Epithelial cell of alveolus of lung (primary cell): ENCODE results near the gene EMID1. TPM values are rescaled to one million over a fixed set of nuclear protein-coding genes. Genes with fewer than 3 reads are reported as not detected.

Source experiments
- total RNA-seq: library from RNA; depleted of rRNA; stranded (reverse); fragments of >200 nt; gene quantifications from 2 replicates; pipeline ENCODE4 v1.2.1, GENCODE V29; 2015

EMID1 gene
- total RNA-seq, result 1.1 and 1.3 TPM in 2 replicates

DNA sequence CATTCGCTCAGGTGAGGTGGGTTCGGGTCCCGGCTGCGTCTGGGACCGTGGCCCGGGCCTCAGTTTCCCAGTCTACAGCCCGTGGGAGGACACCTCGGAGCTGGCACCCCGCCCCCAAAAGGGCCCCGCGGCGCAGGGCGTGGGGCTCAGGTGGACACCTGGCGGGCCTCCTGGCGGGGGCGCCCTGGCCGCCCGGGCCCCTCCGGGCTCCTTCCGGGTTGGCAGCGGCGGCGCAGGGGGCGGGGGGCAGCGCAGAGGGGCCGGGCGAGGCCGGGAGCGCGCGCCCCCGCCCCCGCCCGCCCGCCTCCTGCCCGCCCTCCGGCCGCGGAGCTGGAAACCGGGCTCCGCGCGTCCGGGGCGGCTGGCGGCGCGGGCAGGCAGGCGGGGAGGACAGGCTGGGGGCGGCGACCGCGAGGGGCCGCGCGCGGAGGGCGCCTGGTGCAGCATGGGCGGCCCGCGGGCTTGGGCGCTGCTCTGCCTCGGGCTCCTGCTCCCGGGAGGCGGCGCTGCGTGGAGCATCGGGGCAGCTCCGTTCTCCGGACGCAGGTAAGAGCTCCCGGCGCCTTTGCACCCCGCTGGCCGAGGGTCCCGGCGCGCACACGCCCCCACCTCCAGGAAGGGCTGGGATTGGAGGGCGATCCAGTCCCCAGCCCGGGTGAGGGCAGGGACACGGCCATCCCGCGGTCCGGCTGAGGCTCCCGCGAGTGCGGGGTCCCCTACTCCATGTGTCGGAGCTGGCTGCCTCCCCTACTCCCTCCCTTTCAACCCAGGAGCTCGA lies at the start of gene EMID1:
Gene EMID1 (plus strand): TSS at position 303 of the 778 bp plus-strand sequence. CDS start 143 bp downstream, at position 446.

DNA sequence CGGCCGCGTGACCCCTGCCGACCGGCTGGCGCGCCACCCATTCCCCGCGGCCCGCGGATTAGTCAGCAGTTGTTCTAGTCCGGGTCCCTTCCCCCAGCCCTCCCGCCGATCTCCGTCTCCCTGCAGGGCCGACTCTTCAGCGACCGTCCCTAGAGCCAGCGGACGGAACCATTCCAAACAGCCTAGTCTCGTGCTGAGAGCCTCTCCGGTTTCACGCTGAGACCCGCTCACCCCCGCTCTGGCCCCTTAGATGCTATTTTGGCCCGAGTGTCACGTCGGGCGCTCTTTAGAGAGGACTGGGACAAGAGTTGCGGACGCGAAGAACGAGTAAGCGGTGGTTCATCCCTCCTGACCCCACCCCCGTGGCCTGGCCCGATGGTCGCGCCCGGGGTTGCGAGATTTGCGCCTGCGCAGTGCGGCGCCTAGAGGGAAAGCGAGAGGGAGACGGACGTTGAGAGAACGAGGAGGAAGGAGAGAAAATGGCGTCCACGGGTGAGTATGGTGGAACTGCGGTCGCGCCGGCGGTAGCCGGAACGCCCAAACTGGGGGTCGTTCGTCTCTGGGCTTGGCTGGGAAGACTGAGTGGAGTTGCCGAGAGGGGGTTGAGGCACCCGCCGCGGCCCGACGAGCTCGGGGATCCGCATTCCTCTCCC lies 62.3 kb downstream of the EMID1 start, which contains the start of the genes EWSR1 and RHBDD3:
Gene EWSR1 (plus strand): TSS at position 411 of the 653 bp plus-strand sequence. CDS start 69 bp downstream, at position 480.
Gene RHBDD3 (minus strand): TSS at position 124 of the 653 bp plus-strand sequence. CDS start 2,355 bp downstream, outside the sequence.

DNA sequence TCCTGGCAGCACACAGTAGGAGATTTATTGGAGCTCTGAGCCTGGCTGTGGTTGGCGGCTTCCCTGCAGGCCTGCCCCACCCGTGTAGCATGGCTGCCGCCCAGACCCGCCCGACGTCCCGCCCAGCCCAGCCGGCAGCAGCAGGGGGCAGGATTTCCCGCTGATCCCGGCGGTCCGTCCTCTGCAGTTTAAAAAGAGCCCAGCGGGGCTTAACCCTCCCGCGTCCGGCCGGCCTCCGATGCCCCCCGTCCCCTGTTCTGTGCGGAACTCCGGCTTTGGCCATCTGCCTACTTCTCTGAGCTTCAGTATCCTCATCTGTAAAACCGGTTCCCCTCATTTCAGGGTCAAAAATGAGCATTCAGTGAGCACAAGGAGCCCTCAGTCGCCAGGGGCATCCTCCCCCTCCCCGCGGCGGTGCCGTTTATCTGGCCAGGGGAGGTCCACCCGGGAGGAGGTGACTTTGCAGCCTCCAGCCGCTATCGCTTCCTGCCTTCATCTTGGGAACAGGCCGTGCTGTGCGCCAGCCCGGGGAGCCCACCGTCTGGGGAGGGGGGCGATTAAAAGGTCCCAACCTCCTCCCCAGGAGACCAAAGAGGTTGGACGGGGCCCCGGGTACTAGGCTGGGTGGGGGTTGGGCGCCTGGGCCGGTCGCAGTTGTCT lies 100.6 kb downstream of the EMID1 start, which contains the start of gene GAS2L1:
Gene GAS2L1 (plus strand): TSS at position 476 of the 660 bp plus-strand sequence. CDS start 1,456 bp downstream, outside the sequence.

Other genes starting within 250 kb of the EMID1 start
- not detected in 2 replicates for gene C22orf31, start 144.1 kb upstream of the EMID1 start, total RNA-seq
- gene KREMEN1, start 132.9 kb upstream of the EMID1 start, total RNA-seq, result 9.2 and 15.6 TPM in 2 replicates
- gene RHBDD3, start 62.1 kb downstream of the EMID1 start, total RNA-seq, result 25.3 and 50.1 TPM in 2 replicates
- 173 and 183 TPM in 2 replicates for gene EWSR1, start 62.4 kb downstream of the EMID1 start, total RNA-seq
- gene GAS2L1, start 100.8 kb downstream of the EMID1 start, total RNA-seq, result 13.2 and 24.0 TPM in 2 replicates
- gene RASL10A, start 109.8 kb downstream of the EMID1 start, total RNA-seq, result 0.56 TPM in 1 of 2 replicates, not detected in the other
- gene AP1B1, start 182.7 kb downstream of the EMID1 start, total RNA-seq, result 36.2 and 63.7 TPM in 2 replicates
- not detected in 2 replicates for gene RFPL1, start 232.7 kb downstream of the EMID1 start, total RNA-seq